Chondrocyte (in vitro differentiated cells): Measurements from ENCODE around the gene OR4C11. TPM values are rescaled to one million over a fixed set of nuclear protein-coding genes. Genes with fewer than 3 reads are reported as not detected.

ENCODE experiments used
- DNase-seq: peaks from one replicate; pipeline ENCODE4 v3.0.0; 2021; ENCODE audit warnings: mixed read lengths, low spot score
- H3K27ac Mint-ChIP-seq: one replicate; pipeline ENCODE4 v1.8.0; 2021; ENCODE audit warnings: mild to moderate bottlenecking, moderate library complexity, mixed read lengths; ENCODE audit not compliant: unreplicated experiment
- H3K27me3 Mint-ChIP-seq: 2 replicates; pipeline ENCODE4 v1.8.0; 2021; ENCODE audit warnings: low read depth, mixed read lengths
- H3K36me3 Mint-ChIP-seq: 2 replicates; pipeline ENCODE4 v1.8.0; 2021; ENCODE audit warnings: low read depth, mixed read lengths
- H3K4me1 Mint-ChIP-seq: 2 replicates; pipeline ENCODE4 v1.8.0; 2021; ENCODE audit warnings: low read depth, mild to moderate bottlenecking, mixed read lengths
- H3K4me3 Mint-ChIP-seq: one replicate; pipeline ENCODE4 v1.8.0; 2021; ENCODE audit warnings: mild to moderate bottlenecking, moderate library complexity, mixed read lengths; ENCODE audit not compliant: unreplicated experiment
- H3K9me3 Mint-ChIP-seq: 2 replicates; pipeline ENCODE4 v1.8.0; 2021; ENCODE audit warnings: low read depth, mixed read lengths
- CTCF ChIP-seq: fragments of 200-600 bp; sonication (generic); IDR thresholded peaks from 2 replicates; pipeline ENCODE4 v1.5.0; 2021; ENCODE audit warnings: antibody characterized with exemption, mild to moderate bottlenecking, moderate library complexity
- total RNA-seq: library from RNA; stranded (reverse); gene quantifications from 3 replicates; pipeline ENCODE4 v1.2.1, GENCODE V29; 2021

OR4C11 gene
- total RNA-seq, 1 donor from 2014 or later, result not detected

DNA sequence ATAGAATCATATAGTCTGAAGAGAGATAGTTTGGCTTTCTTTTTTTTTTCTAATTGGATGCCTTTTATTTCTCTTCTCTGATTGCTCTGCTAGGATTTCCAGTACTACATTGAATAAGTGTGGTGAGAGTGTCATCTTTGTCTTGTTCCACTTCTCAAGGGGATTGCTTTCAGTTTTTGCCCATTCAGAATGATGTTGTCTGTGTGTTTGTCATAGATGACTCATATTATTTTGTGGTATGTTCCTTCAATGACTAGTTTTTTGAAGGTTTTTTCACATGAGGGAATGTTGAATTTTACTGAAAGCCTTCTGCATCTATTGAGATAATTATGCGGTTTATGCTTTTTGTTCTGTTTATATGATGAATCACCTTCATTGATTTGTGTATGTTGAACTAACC, 17.1 kb upstream of the OR4C11 start:
- no peak for DNase-seq
- Mint-ChIP-seq H3K4me1 (no peaks in the 10 kb centered on the region), H3K27ac (no peak overlapping the region), H3K9me3 (peaks cover 38% of the 10 kb centered on the region), H3K36me3 (no peaks in the 10 kb centered on the region), H3K27me3 (no peaks in the 10 kb centered on the region), H3K4me3 (no peak overlapping the region)
- no peak for TF ChIP-seq CTCF

DNA sequence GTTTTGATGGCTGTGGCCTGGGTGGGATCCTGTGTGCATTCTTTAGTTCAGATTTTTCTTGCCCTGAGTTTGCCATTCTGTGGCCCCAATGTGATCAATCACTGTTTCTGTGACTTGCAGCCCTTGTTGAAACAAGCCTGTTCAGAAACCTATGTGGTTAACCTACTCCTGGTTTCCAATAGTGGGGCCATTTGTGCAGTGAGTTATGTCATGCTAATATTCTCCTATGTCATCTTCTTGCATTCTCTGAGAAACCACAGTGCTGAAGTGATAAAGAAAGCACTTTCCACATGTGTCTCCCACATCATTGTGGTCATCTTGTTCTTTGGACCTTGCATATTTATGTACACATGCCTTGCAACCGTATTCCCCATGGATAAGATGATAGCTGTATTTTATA, 34.9 kb downstream of the OR4C11 start:
- Mint-ChIP-seq H3K4me1 (no peaks in the 10 kb centered on the region), H3K4me3 (no peak overlapping the region), H3K36me3 (no peaks in the 10 kb centered on the region), H3K9me3 (peaks cover 52% of the 10 kb centered on the region), H3K27ac (no peak overlapping the region), H3K27me3 (no peaks in the 10 kb centered on the region)
- TF ChIP-seq CTCF, result no peak
- no peak for DNase-seq

GRCh38 chr11:55571828-55572227, 35.6 kb downstream of the OR4C11 start, which contains the start of gene OR4C16:
TSS of gene OR4C16 (plus strand) at chr11:55572128. CDS start at chr11:55572128, 0 bp downstream.
- Mint-ChIP-seq H3K4me1 (no peaks in the 10 kb centered on the region), H3K27me3 (no peaks in the 10 kb centered on the region), H3K36me3 (no peaks in the 10 kb centered on the region), H3K27ac (no peak within 1 kb of the TSS), H3K4me3 (no peak within 1 kb of the TSS), H3K9me3 (peaks cover 49% of the 10 kb centered on the region)
- no peak for DNase-seq
- no peak for TF ChIP-seq CTCF

DNA sequence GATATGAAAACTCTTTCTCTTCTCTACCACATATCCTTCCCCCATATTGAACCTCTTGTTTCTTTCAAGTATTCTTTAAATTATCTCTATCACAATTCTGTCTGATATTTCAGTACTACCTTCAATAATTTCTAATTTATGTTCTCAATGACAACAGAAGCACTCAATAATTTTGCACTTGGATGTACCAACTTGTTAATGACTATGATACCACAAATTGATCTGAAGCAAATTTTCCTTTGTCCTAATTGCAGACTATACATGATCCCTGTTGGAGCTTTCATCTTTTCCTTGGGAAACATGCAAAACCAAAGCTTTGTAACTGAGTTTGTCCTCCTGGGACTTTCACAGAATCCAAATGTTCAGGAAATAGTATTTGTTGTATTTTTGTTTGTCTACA, 53.3 kb downstream of the OR4C11 start, which contains the start of gene OR4C15:
TSS of gene OR4C15 (plus strand) at position 301 of the 400 bp plus-strand sequence. CDS start at position 301, 0 bp downstream.
- no peak for TF ChIP-seq CTCF
- Mint-ChIP-seq H3K27me3 (no peaks in the 10 kb centered on the region), H3K27ac (no peak within 1 kb of the TSS), H3K36me3 (no peaks in the 10 kb centered on the region), H3K4me1 (no peaks in the 10 kb centered on the region), H3K9me3 (peaks cover 36% of the 10 kb centered on the region), H3K4me3 (no peak within 1 kb of the TSS)
- no peak for DNase-seq

Other genes starting within 250 kb of the OR4C11 start
- not detected in 3 replicates for gene OR4A15, start 239.7 kb downstream of the OR4C11 start, total RNA-seq
- not detected in 3 replicates for gene OR4C15, start 53.2 kb downstream of the OR4C11 start, total RNA-seq
- not detected in 3 replicates for gene OR4C16, start 35.5 kb downstream of the OR4C11 start, total RNA-seq
- not detected in 3 replicates for gene OR4P4, start 27.5 kb upstream of the OR4C11 start, total RNA-seq
- gene OR4S2, start 40.7 kb upstream of the OR4C11 start, total RNA-seq, result not detected in 3 replicates
- gene OR4C6, start 54.6 kb upstream of the OR4C11 start, total RNA-seq, result not detected in 3 replicates
- gene OR5D13, start 165.8 kb upstream of the OR4C11 start, total RNA-seq, result not detected in 3 replicates
- gene OR5D14, start 187.9 kb upstream of the OR4C11 start, total RNA-seq, result not detected in 3 replicates
- not detected in 3 replicates for gene OR5L1, start 203.7 kb upstream of the OR4C11 start, total RNA-seq
- not detected in 3 replicates for gene OR5D18, start 212.0 kb upstream of the OR4C11 start, total RNA-seq
- gene OR5L2, start 219.6 kb upstream of the OR4C11 start, total RNA-seq, result not detected in 3 replicates
- gene OR5D16, start 231.1 kb upstream of the OR4C11 start, total RNA-seq, result not detected in 3 replicates